ENCODE data around the gene CR1L.
"Not testable (repeated sequence)": the region's sequence is repeated elsewhere in the genome, so short reads cannot be mapped to it uniquely, and the experiment has no call there.

The CR1L gene

DNA sequence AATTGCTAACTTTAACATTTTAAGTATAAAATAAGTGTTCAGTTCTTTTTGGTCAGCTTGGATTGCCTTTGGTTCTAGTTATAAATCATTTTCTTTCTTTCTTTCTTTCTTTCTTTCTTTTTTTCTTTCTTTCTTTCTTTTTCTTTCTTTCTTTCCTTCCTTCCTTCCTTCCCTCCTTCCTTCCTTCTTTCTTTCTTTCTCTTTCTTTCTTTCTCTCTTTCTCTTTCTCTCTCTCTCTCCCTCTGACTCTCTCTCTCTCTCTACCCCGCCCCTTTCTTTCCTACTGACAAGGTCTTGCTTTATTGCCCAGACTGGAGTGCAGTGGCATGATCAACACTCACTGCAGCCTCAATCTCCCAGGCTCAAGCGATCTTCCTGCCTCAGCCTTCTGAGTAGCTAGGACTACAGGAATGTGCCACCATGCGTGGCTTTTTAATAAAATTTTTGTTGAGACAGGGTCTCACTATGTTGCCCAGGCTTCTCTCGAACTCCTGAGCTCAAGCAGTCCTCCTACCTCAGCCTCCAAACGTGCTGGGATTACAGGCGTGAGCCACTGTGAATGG, 38.0 kb downstream of the CR1L start:
- DNase-seq (ENCODE audit: low spot score): not testable (repeated sequence)

GRCh38 chr1:207690551-207690950, 45.6 kb downstream of the CR1L start:
- not testable (repeated sequence) for DNase-seq (ENCODE audit: low spot score)

DNA sequence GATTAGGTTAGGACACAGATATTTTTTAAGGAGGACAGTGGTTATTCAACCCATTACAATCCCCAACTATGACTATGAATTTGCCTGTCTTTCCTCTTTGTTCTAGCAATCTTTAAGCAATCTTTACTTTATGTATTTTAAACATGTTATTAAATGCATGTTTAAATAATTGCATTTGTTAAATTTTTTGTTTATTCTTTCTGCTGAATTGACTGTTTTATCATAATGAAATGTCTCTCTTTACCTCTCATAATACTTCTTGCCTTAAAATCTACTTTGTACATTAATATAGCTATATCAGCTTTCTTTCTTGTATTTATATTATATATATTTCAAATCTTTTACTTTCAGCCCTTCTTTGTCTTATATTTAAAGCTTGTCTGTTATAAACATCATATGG, 46.1 kb downstream of the CR1L start:
- no peak for DNase-seq (ENCODE audit: low spot score)

DNA sequence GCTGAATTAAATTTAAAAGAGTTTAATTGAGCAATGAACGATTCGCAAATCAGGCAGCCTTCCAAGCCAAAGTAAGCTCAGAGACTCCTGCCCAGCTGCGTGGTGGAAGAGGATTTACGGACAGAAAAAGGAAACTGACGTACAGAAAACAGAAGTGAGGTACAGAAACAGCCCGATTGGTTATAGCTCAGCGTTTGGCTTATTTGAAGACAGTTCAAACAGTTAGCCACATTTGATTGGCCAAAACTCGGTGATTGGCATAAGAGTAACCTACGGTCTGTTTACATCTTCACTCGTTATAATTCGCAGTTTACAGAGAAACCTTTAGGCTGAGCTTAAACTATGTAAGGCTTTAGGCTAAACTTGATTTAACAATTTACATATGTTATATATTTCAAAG, 46.9 kb downstream of the CR1L start:
- DNase-seq (ENCODE audit: low spot score): no peak

DNA sequence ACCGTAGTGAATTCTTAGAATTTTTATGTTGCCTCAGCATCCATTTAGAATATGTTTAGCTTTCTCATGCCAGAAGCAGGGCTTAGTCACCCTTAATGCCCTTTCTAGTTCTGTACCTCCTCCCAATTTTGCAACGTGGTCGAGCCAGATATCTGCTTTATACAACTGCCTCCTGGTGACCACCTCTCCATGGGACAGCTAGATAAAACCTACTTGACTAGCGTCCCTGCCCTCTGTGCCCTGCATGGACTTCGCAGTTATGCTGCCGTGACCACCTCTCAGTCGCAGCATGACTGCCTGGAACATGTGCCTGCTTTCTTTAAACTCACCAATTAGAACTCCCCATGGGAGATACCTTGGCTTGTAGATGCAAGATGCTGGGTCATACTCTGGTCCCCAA, 47.4 kb downstream of the CR1L start:
- not testable (repeated sequence) for DNase-seq (ENCODE audit: low spot score)

GRCh38 chr1:207695891-207696290, 51.0 kb downstream of the CR1L start:
- DNase-seq (ENCODE audit: low spot score): peak; percentile 6

DNA sequence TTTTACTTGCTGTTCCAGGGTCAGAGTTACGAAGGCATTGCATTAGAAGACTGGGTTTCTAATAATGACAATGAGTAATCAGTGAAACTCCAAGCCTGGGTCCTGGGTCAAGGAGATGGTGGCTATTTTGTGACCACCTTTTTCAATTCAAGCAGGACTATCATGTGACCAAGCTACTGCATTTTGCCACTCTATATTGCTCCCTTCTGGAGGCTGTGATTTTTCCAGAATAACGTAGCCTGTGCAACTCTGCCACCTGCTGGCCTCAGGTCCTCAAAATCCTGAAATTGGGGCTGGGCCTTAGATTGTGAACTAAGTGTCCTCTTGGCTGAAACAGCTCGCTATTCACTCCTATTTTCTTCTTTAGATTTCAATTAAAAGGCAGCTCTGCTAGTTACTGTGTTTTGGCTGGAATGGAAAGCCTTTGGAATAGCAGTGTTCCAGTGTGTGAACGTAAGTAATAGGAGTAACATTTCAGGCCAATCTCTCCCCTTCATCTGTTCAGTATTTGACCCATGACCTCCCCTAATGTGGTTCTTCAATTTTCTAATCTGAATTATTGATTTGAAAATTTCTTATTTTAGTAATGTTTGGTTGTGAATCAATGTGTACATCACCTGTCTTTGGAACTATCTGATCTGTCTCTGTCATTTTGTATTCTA, 54.0 kb downstream of the CR1L start:
- DNase-seq (ENCODE audit: low spot score): peak; percentile 30

DNA sequence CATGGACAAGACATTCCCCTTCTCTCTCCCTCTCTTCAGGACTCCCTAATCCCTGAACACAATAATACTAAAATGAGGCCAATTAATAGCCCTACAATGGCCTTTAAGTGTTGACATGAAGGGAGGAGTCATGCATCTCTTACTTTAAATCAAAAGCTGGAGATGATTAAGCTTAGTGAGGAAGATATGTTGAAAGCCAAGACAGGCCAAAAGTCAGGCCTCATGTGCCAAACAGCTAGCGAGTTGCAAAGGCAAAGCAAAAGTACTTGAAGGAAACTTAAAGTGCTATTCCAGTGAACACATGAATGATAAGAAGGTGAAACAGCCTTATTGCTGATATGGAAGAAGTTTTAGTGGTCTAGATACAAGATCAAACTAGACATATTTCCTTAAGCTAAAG, 57.4 kb downstream of the CR1L start:
- DNase-seq (ENCODE audit: low spot score): no peak

DNA sequence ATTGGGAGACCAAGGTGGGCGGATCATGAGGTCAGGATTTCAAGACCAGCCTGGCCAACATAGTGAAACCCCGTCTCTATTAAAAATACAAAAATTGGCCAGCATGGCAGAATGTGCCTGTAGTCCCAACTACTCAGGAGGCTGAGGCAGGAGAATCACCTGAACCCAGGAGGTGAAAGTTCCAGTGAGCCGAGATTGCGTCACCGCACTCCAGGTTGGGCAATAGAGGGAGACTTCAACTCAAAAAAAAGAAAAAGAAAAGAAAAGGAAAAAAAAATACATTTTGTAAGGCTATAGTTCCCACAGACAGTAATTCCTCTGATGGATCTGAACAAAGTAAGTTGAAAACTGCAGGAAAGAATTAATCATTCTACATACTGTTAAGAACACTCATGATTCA, 58.8 kb downstream of the CR1L start:
- no peak for DNase-seq (ENCODE audit: low spot score)

DNA sequence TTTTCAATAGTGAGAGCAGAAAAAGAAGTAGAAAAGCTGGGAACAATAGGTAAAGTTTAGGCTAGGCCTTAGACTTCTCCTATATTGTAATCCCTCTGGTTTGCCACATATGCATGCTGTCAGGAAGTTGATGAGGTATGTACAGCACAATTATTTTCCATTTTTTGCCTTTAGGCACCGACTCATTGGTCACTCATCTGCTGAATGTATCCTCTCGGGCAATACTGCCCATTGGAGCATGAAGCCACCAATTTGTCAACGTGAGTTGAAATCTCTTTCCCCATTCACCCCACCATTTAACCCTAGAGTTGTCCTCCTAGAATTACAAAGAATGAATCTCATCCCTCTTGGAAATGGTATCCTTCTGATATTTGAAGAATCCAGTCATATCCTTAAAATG, 63.1 kb downstream of the CR1L start:
- DNase-seq (ENCODE audit: low spot score): not testable (repeated sequence)

- DNase-seq (ENCODE audit: low spot score): peak; percentile 37
These were observed 66.4 kb downstream of the CR1L start for GRCh38 chr1:207711285-207711684.

DNA sequence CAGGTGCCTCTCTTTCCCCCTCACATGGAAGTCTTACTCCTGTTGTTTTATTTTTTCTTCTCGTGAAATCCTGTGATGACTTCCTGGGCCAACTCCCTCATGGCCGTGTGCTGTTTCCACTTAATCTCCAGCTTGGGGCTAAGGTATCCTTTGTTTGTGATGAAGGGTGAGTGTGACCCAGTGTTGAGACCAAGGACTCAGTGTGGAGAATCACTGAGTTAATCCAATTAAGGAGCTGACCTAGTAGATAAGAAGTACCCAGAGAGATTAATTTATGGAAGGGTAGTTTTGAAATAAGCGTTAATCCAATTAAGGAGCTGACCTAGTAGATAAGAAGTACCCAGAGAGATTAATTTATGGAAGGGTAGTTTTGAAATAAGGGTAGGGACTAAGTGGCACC, 67.8 kb downstream of the CR1L start:
- DNase-seq (ENCODE audit: low spot score): not testable (repeated sequence)

DNA sequence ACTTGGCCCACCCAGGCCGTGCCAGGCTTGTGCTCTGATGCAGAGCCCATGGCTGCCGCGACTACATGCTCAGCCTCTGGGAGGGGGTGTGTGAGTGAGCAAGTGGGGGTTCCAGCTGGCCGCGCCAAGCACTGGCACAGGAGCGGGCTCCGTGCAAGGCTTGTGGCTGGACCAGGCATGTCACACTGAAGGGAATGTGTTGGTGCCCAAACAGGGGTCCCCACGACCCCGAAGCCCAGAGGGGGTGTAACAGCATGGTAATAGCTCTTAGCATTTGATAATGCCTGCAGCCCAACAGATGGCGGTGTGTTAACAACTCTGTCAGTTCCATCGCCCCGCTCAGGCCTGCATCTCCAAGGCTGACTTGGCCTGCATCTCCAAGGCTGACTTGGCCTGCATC, 68.6 kb downstream of the CR1L start:
- DNase-seq (ENCODE audit: low spot score): no peak

GRCh38 chr1:207719234-207719633, 74.3 kb downstream of the CR1L start:
- DNase-seq (ENCODE audit: low spot score): no peak

DNA sequence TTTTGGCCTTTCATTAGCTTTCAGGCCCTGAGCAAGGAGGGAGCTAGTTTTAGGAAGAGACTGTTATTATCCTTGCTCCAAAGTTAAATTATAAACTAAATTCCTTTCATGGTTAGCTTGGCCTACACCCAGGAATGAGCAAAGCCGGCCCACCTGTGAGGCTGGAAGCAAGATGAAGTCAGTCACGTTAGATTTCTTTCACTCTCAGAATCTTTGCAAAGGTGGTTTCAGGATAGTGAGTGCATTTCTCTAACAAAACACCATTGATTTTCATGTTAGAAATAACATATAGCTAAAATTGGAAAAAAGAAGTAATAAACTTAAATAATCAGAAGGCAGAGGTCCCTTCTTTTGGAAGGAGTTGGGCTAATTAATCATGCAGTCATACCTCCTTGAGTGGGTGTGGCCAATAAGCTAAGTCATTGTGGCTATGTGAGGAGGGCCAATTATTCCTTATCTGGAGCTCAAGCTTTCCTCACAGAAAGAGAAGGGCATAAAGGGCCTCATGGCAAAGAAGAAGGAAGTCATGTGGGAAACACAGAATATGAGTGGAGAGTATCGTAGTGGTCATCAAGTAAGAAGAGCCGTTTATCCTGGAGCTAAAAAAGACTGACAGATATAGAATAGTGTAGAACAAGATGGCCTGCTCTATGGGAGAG, 83.4 kb downstream of the CR1L start:
- not testable (repeated sequence) for DNase-seq (ENCODE audit: low spot score)

DNA sequence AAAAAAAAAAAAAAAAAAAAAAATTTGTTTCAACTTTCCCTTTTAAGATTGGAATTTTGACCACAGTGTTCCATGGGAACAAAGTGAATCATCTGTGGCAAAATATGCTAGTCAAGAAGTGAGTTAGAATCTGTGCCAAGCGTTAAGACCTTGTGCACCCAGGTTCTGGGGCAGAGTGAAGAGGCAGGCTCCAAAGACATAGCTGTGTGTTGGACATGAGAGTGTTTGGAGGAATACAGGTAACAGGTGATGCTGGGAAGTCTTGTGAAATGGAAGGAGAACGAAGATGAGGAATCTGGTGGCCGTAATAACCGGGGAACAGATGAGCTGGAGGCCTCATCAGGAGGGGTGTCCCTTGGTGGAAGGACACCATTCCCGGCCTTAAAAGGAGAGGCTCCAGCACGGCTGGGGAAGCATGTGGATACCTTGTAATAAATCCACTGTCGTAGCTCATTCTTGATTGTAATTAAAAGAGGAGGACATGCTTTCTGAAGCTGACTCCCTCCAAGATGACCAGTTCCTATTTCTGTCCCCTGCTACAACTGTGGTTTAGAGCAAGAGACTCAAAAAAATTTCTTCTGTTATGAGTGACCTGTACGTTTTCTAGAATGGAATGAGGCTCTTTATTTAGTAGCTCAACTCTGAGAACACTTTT, 92.7 kb downstream of the CR1L start:
- not testable (repeated sequence) for DNase-seq (ENCODE audit: low spot score)

DNA sequence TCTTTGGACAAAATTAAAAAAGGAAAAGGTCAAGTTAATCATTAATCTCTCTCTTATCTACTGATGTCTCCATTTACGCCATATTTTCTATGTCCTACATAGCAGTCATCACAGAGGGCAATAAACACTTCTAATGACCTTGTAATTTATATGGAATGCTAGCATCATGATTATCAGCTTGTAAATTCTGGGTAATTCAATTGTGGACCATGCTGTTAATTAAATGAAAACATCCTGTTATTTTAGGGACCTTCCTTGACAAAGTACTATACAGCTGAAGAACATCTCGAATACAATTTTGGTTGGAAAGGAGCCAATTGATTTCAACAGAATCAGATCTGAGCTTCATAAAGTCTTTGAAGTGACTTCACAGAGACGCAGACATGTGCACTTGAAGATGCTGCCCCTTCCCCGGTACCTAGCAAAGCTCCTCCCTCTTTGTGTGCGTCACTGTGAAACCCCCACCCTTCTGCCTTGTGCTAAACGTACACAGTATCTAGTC, 93.3 kb downstream of the CR1L start:
- not testable (repeated sequence) for DNase-seq (ENCODE audit: low spot score)

GRCh38 chr1:207740207-207740606, 95.3 kb downstream of the CR1L start:
- no peak for DNase-seq (ENCODE audit: low spot score)

DNA sequence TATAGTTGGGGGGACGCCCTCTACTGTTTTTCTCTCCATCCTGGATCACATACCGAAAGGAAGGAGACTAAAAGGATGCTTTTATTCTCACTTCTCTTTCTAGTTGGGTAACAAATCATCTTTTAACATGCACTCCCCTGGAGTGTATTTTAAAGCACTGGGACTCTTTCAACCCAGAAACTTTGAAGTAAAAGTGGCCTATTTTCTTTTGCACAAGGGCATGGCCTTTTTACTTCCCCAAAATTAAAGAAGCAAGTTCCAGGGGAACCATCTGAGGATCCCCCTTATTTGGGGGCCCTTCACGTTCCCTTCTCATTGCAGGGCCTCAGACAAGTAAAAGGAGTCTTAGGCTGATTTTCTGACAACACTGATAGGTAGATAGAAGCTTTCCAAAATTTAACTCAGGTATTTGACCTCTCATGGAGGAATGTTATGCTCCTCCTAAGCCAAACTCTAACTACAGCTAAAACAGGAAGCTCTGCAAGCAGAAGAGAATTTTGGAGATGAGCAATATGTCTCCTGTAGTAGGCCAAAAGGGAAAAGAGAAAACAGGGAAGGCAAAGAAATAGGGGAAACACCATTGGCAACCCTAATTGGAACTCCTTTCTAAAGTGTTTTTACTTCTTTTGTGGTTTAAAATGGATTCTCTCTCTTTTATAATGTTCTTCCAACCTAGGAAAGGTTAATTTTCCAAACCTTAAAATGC, 98.1 kb downstream of the CR1L start:
- DNase-seq (ENCODE audit: low spot score): no peak

DNA sequence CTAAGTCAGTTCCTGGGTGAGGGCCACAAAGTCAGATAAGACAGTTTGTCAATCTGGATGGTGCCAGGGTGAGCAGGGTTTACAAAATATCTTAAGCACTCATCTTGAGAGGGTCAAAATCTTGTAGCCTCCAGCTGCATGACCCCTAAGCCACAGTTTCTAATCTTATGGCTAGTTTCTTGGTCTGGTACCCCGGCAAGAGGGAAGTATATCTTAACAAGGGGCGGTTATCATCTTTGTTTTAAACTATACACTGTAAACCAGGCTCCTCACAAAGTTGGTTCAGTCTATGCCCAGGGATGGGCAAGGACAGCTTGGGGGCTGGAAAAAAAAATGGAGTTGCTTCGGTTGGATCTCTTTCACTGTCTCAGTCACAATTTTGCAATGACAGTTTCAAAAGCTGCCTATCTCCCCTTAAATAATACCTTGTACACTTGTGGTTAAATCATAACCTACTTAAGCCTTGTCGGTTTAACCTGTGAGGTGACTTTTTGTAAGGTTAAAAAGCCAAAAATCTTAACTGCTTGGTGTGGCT, 99.1 kb downstream of the CR1L start:
- DNase-seq (ENCODE audit: low spot score): no peak

- DNase-seq (ENCODE audit: low spot score): no peak
These were observed 100.4 kb downstream of the CR1L start for GRCh38 chr1:207745285-207745684.
